Dendritic cell treated with granulocyte-macrophage colony-stimulating factor and Interleukin-4, amounts not matched to agents 40 ng/mL and 50 ng/mL, for 4 days (primary cell): Measurements from ENCODE around the gene CALR.
"Not testable (repeated sequence)": the region's sequence is repeated elsewhere in the genome, so short reads cannot be mapped to it uniquely, and the experiment has no call there.

ENCODE experiments used
- H3K27ac Mint-ChIP-seq: one replicate; pipeline ENCODE4 v1.8.0; 2022; ENCODE audit warnings: mild to moderate bottlenecking, mixed read lengths
- H3K27me3 Mint-ChIP-seq: one replicate; pipeline ENCODE4 v1.8.0; 2022; ENCODE audit warnings: mild to moderate bottlenecking, mixed read lengths
- H3K36me3 Mint-ChIP-seq: one replicate; pipeline ENCODE4 v1.8.0; 2022; ENCODE audit warnings: low read depth, mixed read lengths
- H3K4me1 Mint-ChIP-seq: one replicate; pipeline ENCODE4 v1.8.0; 2022; ENCODE audit warnings: low read depth, mixed read lengths
- H3K4me3 Mint-ChIP-seq: one replicate; pipeline ENCODE4 v1.8.0; 2022; ENCODE audit warnings: mild to moderate bottlenecking, moderate library complexity, mixed read lengths
- H3K9me3 Mint-ChIP-seq: one replicate; pipeline ENCODE4 v1.8.0; 2022; ENCODE audit warnings: mixed read lengths
- intact Hi-C: fragments of 100-400 bp; cut with micrococcal nuclease; formaldehyde crosslinking; loops from one replicate; pipeline ENCODE4 v1.15.0; 2022

CALR gene

DNA sequence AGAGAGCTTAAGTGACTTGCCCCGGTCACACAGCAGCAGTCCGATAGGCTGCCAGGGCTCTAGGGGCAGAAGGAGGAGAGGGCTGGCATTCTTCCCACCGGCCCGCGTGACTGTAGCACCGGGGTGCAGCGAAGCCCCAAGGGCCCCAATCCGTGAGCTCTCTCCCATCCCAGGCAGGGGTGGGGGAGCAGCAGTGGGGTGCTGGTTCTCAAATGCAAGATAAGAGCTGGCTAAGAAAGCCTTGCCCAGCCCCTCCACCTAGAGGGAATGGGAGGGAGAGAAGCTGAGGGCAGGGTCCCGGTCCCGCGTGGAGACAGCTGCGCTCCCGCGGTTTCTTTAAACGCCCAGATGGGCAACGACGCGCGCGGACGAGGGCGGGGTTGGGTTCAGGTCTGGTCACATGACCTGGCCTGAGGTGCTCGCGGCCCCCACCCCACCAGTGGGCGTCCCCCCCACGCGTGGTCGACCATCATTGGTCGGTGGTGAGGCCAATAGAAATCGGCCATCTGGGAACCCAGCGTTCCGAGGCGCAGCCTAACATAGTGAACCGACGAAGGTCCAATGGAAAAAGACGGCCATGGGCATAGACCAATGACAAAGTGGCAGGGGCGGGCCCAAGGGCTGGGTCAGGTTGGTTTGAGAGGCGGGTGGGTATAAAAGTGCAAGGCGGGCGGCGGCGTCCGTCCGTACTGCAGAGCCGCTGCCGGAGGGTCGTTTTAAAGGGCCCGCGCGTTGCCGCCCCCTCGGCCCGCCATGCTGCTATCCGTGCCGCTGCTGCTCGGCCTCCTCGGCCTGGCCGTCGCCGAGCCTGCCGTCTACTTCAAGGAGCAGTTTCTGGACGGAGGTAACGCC, at the start of gene CALR:
Gene CALR (plus strand): TSS at position 683 of the 852 bp plus-strand sequence. CDS start 71 bp downstream, at position 754.
- H3K27ac Mint-ChIP-seq = peak within 1 kb of the TSS; percentile 95
- peaks cover 56% of the 10 kb centered on the region for H3K36me3 Mint-ChIP-seq
- peak within 1 kb of the TSS; percentile 94 for H3K4me3 Mint-ChIP-seq
- intact Hi-C loops = no loop called here
- H3K27me3 Mint-ChIP-seq = no peaks in the 10 kb centered on the region
- peaks cover 63% of the 10 kb centered on the region for H3K4me1 Mint-ChIP-seq
- H3K9me3 Mint-ChIP-seq = no peaks in the 10 kb centered on the region

DNA sequence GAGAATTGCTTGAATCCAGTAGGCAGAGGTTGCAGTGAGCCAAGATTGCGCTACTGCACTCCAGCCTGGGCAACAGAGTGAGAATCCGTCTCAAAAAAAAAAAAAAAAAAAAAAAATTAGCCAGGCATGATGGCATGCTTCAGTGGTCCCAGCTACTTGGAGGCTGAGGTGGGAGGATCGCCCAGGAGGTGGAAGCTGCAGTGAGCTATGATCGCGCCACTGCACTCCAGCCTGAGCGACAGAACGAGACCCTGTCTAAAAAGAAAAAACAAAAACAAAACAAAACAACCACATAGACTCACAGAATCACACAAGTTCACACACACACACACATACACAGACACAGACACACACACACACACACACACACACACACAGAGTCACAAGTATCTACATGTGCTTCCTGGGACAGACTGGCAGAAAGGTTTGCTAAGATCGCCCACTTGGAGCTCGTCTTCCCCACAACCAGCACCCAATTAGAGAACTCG, 48.1 kb upstream of the CALR start:
- Mint-ChIP-seq H3K4me3 (peak overlapping the region; percentile 96), H3K27ac (peak overlapping the region; percentile 91)
- intact Hi-C loops = not testable (repeated sequence)

DNA sequence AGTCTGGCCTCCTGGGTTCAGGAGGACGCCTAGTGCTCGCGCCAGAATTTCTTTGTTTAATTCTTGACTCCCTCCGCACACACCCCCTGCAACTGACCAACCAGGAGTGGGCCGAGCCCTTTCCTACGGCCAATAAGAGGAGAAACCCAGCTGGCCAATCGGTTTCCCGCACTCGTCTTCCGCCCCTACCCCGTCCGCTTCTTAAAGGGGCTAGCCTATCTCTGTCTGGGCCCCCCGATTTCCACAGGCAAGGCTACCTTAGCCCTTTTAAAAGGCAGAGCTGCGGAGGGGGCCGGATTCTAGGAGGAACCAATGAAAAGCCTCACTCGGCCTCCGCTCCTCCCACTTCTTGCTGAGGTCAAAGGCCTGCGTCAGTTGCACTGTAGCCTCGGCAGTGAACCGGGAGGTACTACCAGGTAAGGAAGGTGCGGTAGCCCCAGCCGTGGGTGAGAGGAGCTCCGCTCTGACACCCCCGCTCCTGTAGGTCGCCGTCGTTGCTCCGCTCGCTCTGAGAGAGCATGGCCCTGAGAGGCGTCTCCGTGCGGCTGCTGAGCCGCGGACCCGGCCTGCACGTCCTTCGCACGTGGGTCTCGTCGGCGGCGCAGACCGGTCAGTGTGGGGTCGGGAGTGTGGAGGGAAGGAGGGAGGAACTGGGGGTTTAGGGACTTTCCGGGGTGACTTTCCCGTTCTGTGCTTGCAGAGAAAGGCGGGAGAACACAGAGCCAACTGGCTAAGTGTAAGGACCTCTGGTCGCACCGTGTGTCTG, 47.4 kb upstream of the CALR start, which contains the start of gene GCDH:
Gene GCDH (plus strand): TSS at position 374 of the 766 bp plus-strand sequence. CDS start 145 bp downstream, at position 519.
- H3K9me3 Mint-ChIP-seq = no peaks in the 10 kb centered on the region
- H3K36me3 Mint-ChIP-seq = peaks cover 34% of the 10 kb centered on the region
- peak within 1 kb of the TSS; percentile 96 for H3K4me3 Mint-ChIP-seq
- H3K27me3 Mint-ChIP-seq = peaks cover 9% of the 10 kb centered on the region
- H3K4me1 Mint-ChIP-seq = peaks cover 28% of the 10 kb centered on the region
- H3K27ac Mint-ChIP-seq = peak within 1 kb of the TSS; percentile 91
- intact Hi-C loops = loop anchor here (1.0 kb wide), 1 partner anchor 8 kb away; no protein-coding TSS in a partner anchor

More for the DNA sequence above, 48.1 kb upstream of the CALR start:
- Mint-ChIP-seq H3K4me1 (peaks cover 30% of the 10 kb centered on the region), H3K27me3 (peaks cover 11% of the 10 kb centered on the region), H3K36me3 (peaks cover 30% of the 10 kb centered on the region)
- H3K9me3 Mint-ChIP-seq = not testable (repeated sequence)

DNA sequence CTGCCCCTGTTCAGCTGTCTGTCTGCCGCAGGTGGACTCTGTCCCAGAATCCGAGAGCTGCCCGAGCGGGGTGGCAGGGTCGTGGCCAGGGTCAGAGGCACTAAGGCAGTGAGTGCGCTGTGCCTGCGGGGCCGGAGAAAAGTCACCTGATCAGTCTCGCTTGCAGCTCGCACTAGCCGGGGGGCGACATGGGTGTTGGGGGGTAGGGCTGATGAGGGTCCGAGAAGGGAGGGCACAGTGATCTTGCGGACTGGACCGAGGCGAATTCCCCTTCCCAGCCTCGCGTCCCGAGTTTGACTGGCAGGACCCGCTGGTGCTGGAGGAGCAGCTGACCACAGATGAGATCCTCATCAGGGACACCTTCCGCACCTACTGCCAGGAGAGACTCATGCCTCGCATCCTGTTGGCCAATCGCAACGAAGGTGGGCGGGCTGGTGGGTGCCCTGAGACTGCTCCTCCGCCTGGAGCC, 46.8 kb upstream of the CALR start:
- Mint-ChIP-seq H3K4me3 (peak overlapping the region; percentile 96), H3K27ac (peak overlapping the region; percentile 91), H3K36me3 (peaks cover 40% of the 10 kb centered on the region), H3K9me3 (no peaks in the 10 kb centered on the region), H3K27me3 (peaks cover 3% of the 10 kb centered on the region), H3K4me1 (peaks cover 22% of the 10 kb centered on the region)
- intact Hi-C loops = loop anchor here (1.0 kb wide), 1 partner anchor 8 kb away; no protein-coding TSS in a partner anchor

DNA sequence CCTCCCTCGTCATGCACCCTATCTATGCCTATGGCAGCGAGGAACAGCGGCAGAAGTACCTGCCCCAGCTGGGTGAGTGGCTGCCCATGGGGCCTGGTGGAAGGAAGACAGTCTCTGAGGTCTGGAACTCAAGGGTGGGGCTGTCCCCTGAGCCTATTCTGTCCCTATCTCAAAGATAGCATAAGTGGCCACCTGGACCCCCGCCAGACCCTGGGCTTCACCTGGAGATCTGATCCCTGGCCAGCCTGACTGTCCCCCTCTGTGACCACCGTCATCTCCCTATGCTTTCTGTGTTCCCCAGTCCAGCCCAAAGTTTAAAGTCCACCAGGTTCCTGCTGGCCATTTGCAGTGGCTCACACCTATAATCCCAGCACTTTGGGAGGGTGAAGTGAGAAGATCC, 44.8 kb upstream of the CALR start:
- Mint-ChIP-seq H3K9me3 (no peaks in the 10 kb centered on the region), H3K4me1 (peaks cover 22% of the 10 kb centered on the region), H3K27ac (no peak overlapping the region), H3K27me3 (no peaks in the 10 kb centered on the region), H3K4me3 (no peak overlapping the region), H3K36me3 (peaks cover 60% of the 10 kb centered on the region)
- intact Hi-C loops = no loop called here

DNA sequence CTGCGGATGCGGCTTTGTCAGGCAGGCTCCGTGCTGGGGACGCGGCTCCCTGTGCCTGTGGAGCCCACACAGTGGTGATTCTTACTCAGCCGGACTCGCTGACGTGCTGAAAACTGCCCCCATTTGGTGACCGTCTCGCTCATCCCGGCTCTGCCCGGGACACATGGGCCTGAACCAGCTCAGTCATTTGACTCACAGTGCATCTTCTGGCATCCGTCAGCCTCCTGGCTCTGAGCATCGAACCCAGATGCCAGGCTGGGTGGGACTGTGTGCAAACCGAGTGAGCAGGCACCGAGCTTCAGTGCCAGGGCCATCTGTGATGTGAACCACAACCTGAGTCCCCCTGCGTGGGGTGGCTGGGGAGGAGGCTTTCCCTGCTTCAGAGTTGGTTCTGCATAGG, 41.9 kb upstream of the CALR start:
- Mint-ChIP-seq H3K36me3 (peaks cover 73% of the 10 kb centered on the region), H3K4me1 (peaks cover 10% of the 10 kb centered on the region)

DNA sequence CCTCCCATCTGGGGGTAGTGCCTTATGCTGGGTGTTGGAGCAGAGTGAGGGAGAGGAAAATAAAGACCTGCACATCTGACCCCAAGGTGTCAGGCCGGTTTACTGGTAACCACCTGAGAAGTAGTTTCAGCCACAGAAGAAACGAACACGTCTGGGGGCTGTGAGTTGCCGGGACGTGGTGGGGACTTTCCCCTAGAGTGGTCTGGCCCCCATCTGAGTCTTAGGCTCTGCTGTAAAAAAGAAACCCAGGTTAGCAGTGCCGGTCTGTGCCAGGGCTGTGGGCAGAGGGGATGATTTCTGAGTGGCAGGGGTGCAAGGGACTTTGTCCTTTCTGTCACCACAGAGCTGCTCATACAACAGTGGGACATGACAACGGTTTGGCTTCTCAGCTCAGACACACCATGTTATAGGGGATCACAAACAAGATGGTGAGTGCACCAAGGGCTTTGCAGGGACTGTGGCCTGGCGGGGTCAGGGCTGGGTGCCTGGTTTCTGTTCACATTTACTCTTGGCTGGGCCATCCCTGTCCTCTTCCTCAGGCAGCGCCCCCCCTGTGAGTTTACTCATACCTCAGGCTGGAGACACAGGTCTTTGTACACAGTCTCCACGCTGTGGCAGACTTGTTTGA, 38.4 kb upstream of the CALR start:
- H3K4me1 Mint-ChIP-seq = no peaks in the 10 kb centered on the region
- intact Hi-C loops = no loop called here
- no peaks in the 10 kb centered on the region for H3K9me3 Mint-ChIP-seq
- H3K27ac Mint-ChIP-seq = no peak overlapping the region
- H3K27me3 Mint-ChIP-seq = no peaks in the 10 kb centered on the region
- H3K4me3 Mint-ChIP-seq = no peak overlapping the region
- H3K36me3 Mint-ChIP-seq = peaks cover 60% of the 10 kb centered on the region

More for the DNA sequence above, 41.9 kb upstream of the CALR start:
- H3K4me3 Mint-ChIP-seq = no peak overlapping the region
- intact Hi-C loops = no loop called here
- H3K27me3 Mint-ChIP-seq = no peaks in the 10 kb centered on the region
- H3K9me3 Mint-ChIP-seq = no peaks in the 10 kb centered on the region
- no peak overlapping the region for H3K27ac Mint-ChIP-seq

DNA sequence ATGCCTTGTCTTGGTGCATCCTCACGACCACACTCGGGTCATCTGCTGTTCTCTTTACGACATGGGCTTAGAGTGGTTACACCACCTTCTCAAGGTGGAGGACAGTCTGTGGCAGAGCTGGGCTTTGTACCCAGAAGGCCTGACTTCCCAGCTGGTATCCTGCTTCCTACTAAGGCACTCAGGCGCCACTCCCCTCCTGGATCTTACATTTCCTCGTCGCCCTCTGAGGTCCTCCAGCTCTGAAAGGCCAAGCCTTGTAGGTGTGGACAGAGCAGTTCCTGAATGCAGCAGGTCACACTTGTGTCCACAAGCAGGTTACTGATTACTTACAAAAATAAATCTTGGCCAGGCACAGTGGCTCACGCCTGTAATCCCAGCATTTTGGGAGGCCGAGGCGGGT, 31.2 kb upstream of the CALR start:
- no peaks in the 10 kb centered on the region for H3K9me3 Mint-ChIP-seq
- intact Hi-C loops = no loop called here

DNA sequence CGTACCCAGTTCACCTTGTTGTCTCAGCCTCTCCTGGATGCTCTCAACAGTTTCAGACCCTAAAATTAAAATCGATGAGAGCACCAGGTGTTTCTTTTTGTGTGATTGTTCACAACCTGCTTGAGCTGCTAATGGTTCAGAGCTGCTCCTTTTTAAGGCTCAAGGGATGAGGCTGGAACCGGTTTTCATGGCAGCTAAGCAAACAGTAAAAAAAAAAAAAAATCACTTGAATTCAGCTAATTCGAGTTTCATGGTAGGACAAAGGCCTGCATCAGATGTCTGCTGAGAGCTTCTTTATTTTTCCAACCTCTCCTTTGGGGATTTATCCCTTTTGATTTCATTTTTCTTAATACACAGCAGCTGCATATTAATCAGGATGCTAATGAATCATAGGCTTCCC, 25.8 kb upstream of the CALR start:
- Mint-ChIP-seq H3K36me3 (no peaks in the 10 kb centered on the region), H3K27me3 (no peaks in the 10 kb centered on the region)

More for the DNA sequence above, 31.2 kb upstream of the CALR start:
- H3K4me3 Mint-ChIP-seq = no peak overlapping the region
- H3K36me3 Mint-ChIP-seq = peaks cover 7% of the 10 kb centered on the region
- peaks cover 2% of the 10 kb centered on the region for H3K4me1 Mint-ChIP-seq
- no peaks in the 10 kb centered on the region for H3K27me3 Mint-ChIP-seq
- no peak overlapping the region for H3K27ac Mint-ChIP-seq

DNA sequence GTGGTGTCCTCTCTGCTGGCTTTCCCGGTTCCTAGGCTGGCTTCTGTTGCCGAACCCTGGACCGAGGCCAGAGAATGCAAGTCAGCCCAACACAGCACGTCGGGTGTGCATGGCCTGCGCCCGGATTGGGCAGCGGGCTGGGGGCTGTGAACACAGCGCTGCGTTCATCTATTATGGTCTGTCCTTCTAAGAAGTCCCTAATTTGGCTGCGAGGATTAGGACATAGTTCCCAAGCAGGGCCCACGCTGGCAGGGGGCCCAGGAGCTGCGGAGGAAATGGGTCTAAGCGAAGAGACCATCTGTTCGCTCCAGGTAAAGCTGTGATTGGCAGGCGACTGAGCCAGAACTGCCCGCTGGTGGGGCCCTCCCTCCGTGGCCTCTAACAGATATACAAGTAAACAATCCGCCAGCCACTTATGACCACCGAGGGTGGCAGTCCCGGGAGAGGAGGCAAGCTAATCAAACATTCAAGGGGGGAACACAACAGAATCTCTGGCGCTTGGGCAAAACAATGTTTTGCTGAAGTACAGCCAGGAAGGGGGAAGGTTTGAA, 25.3 kb upstream of the CALR start:
- Mint-ChIP-seq H3K9me3 (no peaks in the 10 kb centered on the region), H3K27ac (peak overlapping the region; percentile 56), H3K4me1 (peaks cover 27% of the 10 kb centered on the region), H3K36me3 (no peaks in the 10 kb centered on the region), H3K27me3 (no peaks in the 10 kb centered on the region), H3K4me3 (no peak overlapping the region)
- intact Hi-C loops = no loop called here

More for the DNA sequence above, 25.8 kb upstream of the CALR start:
- Mint-ChIP-seq H3K4me3 (no peak overlapping the region), H3K27ac (peak overlapping the region; percentile 56), H3K4me1 (peaks cover 24% of the 10 kb centered on the region), H3K9me3 (no peaks in the 10 kb centered on the region)
- intact Hi-C loops = no loop called here

DNA sequence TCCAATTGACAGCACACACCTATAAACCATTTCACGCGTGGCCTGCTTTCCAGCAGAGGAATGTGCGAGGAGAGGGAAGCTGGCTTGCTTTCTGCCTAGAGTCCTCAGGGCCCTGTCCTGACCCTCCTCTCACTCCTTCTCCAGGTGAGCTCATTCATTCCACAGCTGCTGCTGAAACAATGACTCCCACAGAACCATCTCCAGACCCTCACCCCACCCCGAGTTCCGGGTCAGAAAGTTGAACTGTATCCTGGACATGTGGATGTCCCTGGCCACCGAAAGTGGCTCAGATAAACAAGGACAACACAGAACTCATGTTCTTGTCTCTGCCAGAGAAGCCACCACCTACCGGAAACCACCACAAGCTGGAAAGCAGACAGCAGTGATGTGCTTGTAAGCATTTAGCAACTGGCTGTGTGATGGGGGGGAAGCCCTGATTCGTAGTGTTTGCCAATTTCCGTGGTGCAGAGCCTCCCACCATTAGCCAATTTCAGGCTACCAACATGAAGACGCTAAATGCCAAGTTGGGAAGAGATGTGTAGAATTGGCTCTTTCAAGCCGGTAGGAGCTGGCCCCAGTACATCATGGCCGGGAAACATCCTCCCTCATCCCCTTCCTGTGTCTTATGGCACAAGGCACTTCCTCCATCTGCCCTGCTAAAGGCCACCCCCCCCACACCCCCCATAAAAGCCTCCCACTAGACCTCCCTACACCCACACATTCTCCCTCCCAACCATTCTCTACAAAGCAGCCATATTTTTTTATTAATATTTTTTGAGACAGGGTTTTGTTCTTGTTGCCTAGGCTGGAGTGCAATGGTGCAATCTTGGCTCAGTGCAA, 24.3 kb upstream of the CALR start:
- H3K27ac Mint-ChIP-seq = peak overlapping the region; percentile 71
- no peaks in the 10 kb centered on the region for H3K9me3 Mint-ChIP-seq
- peaks cover 37% of the 10 kb centered on the region for H3K4me1 Mint-ChIP-seq
- H3K27me3 Mint-ChIP-seq = no peaks in the 10 kb centered on the region
- intact Hi-C loops = no loop called here
- no peaks in the 10 kb centered on the region for H3K36me3 Mint-ChIP-seq
- no peak overlapping the region for H3K4me3 Mint-ChIP-seq

DNA sequence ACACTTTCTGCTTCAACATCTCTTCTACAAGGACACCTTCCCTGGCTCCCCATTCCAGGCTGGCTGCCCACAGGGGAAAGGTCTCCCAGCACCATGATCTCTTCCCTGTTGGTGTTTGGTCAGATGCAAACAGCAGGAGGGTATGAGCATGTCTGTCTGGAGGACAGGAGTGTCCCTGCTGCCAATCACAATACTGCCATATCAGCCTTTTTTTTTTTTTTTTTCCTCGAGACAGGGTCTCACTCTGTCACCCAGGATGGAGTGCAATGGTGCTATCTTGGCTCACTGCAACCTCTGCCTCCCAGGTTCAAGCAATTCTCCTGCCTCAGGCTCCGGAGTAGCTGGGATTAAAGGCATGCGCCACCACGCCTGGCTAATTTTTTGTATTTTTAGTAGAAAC, 22.5 kb upstream of the CALR start:
- H3K4me1 Mint-ChIP-seq = peaks cover 41% of the 10 kb centered on the region
- H3K36me3 Mint-ChIP-seq, H3K9me3 Mint-ChIP-seq, H3K27me3 Mint-ChIP-seq, intact Hi-C loops, H3K27ac Mint-ChIP-seq, H3K4me3 Mint-ChIP-seq: not testable (repeated sequence)
